Peyer's patch (tissue), 4 donors: Measurements from ENCODE around the gene TNRC6A.

Experiments used
- POLR2A ChIP-seq, 2 donors: fragments of 450-650 bp; IDR thresholded peaks; one replicate each; pipeline ENCODE4 v1.5.1; 2017; ENCODE audit warnings: antibody characterized with exemption in 2 of 2, mild to moderate bottlenecking in 2 of 2, moderate library complexity in 2 of 2
- TF ChIP-seq, protein P1 (sequence below), 6 experiments: fragments of 450-650 bp in 4 of 6; fragments of 200-600 bp in 2 of 6; sonication (generic) in 1 of 6; IDR thresholded peaks; one replicate each; pipeline ENCODE4 v1.5.1; 2017 to 2019; ENCODE audit warnings: antibody characterized with exemption in 6 of 6, mild to moderate bottlenecking in 3 of 6, moderate library complexity in 1 of 6

DNA sequence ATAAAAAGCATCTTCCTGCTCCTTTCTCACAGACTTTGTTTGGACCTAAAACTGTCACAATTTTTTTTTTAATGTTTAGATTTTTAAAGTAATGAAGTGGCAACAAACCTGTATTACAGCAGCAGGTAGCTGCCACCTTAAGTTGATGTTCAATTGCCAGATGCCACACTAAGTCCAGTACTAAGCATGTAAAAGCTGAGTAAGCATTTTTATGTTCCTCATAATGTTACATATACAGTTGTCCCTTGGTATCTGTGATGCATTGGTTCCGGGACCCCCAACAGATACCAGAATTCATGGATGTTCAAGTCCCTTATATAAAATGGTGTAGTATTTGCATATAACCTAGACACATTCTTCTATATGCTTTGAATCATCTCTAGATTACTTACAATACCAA, 45.1 kb downstream of the TNRC6A start:
- no peak for TF ChIP-seq POLR2A (IDR thresholded peaks at IDR 0.05)
- TF ChIP-seq, protein P1, sequence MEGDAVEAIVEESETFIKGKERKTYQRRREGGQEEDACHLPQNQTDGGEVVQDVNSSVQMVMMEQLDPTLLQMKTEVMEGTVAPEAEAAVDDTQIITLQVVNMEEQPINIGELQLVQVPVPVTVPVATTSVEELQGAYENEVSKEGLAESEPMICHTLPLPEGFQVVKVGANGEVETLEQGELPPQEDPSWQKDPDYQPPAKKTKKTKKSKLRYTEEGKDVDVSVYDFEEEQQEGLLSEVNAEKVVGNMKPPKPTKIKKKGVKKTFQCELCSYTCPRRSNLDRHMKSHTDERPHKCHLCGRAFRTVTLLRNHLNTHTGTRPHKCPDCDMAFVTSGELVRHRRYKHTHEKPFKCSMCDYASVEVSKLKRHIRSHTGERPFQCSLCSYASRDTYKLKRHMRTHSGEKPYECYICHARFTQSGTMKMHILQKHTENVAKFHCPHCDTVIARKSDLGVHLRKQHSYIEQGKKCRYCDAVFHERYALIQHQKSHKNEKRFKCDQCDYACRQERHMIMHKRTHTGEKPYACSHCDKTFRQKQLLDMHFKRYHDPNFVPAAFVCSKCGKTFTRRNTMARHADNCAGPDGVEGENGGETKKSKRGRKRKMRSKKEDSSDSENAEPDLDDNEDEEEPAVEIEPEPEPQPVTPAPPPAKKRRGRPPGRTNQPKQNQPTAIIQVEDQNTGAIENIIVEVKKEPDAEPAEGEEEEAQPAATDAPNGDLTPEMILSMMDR (IDR thresholded peaks at IDR 0.05), result no peak
